HepG2 (cell line): Measurements from ENCODE around the gene PREP. TPM values are rescaled to one million over a fixed set of nuclear protein-coding genes. Genes with fewer than 3 reads are reported as not detected.

ENCODE experiments used
- ATAC-seq: fragments of 200-7000 bp; cut with Tn5 transposase; 3 replicates; pipeline ENCODE4 v1.9.1; 2020; ENCODE audit warnings: mild to moderate bottlenecking, moderate library complexity
- BruUV-seq: library from RNA; stranded (reverse); fragments of 400-500 nt; replicated peaks from 2 replicates; lab custom pipeline; 2021; lab: Mats Ljungman, UMichigan
- CTCF ChIA-PET: fragments of 300-600 bp; formaldehyde crosslinking; extraction: SDS; loops from one replicate; lab custom pipeline; 2021; ENCODE audit warnings: low total read pairs, inconsistent platforms, low intra/inter-chr PET ratio; lab: Yijun Ruan, JAX
- POLR2A ChIA-PET: fragments of 350-600 bp; sonication (Branson Sonifier 250); formaldehyde crosslinking; loops from one replicate; lab custom pipeline; 2020; ENCODE audit warnings: antibody characterized with exemption, inconsistent platforms; lab: Yijun Ruan, JAX
- DNase-seq: peaks from one replicate; pipeline ENCODE4 v3.0.0-alpha.2; 2015; ENCODE audit warnings: low spot score
- FAIRE-seq: peaks from 3 replicates; lab custom pipeline; 2011; peaks lifted over from hg19 to GRCh38; lab: Jason Lieb, UNC
- H2AFZ ChIP-seq: one replicate; pipeline ENCODE4 v1.6.1; 2011; ENCODE audit warnings: low read length, inconsistent platforms
- H3K27ac ChIP-seq: fragments of 300-600 bp; 3 replicates; pipeline ENCODE4 v1.8.0; 2011; ENCODE audit warnings: mixed run types, mild to moderate bottlenecking, mixed read lengths, low read length, inconsistent platforms; ENCODE audit not compliant: insufficient read depth; ENCODE audit errors: extremely low read length
- H3K27me3 ChIP-seq, 2 experiments: fragments of 200-600 bp in 1 of 2; 2 replicates in 1 of 2; 3 replicates in 1 of 2; pipeline versions ENCODE4 v1.6.0 to v1.8.0; 2011; ENCODE audit warnings: low read length in 2 of 2, mild to moderate bottlenecking in 2 of 2, moderate library complexity in 2 of 2, inconsistent platforms in 1 of 2; ENCODE audit not compliant: insufficient read depth in 2 of 2, control insufficient read depth in 1 of 2
- H3K36me3 ChIP-seq, 2 experiments: fragments of 200-600 bp in 1 of 2; replicated peaks in 1 of 2; 2 replicates in 1 of 2; 3 replicates in 1 of 2; pipeline versions ENCODE4 v1.5.1 to v1.8.0; 2011; ENCODE audit warnings: low read length in 2 of 2, inconsistent platforms in 1 of 2; ENCODE audit not compliant: insufficient read depth in 2 of 2, control insufficient read depth in 1 of 2
- H3K4me1 ChIP-seq: 2 replicates; pipeline ENCODE4 v1.5.1; 2012; ENCODE audit warnings: low read length, inconsistent platforms; ENCODE audit not compliant: insufficient read depth
- H3K4me2 ChIP-seq: 2 replicates; pipeline ENCODE4 v1.6.0; 2011; ENCODE audit warnings: low read depth, low read length, inconsistent platforms
- H3K4me3 ChIP-seq, 3 experiments: fragments of 200-600 bp in 1 of 3; sonication (generic), shearing (Covaris generic) in 1 of 3; replicated peaks in 1 of 3; 2 replicates each; pipeline ENCODE4 v1.5.1; 2011 to 2016; ENCODE audit warnings: low read length in 3 of 3, inconsistent platforms in 2 of 3, low read depth in 2 of 3, mild to moderate bottlenecking in 2 of 3, control low read depth in 1 of 3, mixed read lengths in 1 of 3; ENCODE audit not compliant: insufficient read depth in 1 of 3
- H3K79me2 ChIP-seq: one replicate; pipeline ENCODE4 v1.6.1; 2011; ENCODE audit warnings: low read length, inconsistent platforms; ENCODE audit not compliant: insufficient read depth
- H3K9ac ChIP-seq: 2 replicates; pipeline ENCODE4 v1.6.0; 2011; ENCODE audit warnings: mild to moderate bottlenecking, low read depth, low read length, inconsistent platforms; ENCODE audit not compliant: insufficient read depth
- H3K9me3 ChIP-seq: 2 replicates; pipeline ENCODE4 v1.5.1; 2012; ENCODE audit warnings: mild to moderate bottlenecking, low read length
- H4K20me1 ChIP-seq: 2 replicates; pipeline ENCODE4 v1.6.0; 2011; ENCODE audit warnings: inconsistent platforms, mild to moderate bottlenecking, low read length, moderate library complexity; ENCODE audit not compliant: insufficient read depth
- AGO1 ChIP-seq: fragments of 200-400 bp; formaldehyde crosslinking; IDR thresholded peaks from 2 replicates; pipeline ENCODE4 v1.6.1; 2017; ENCODE audit warnings: mild to moderate bottlenecking, low read depth, low read length, moderate library complexity; ENCODE audit not compliant: poor library complexity, severe bottlenecking
- AKAP8 ChIP-seq: sonication (generic); formaldehyde crosslinking; IDR thresholded peaks from 2 replicates; pipeline ENCODE4 v1.5.1; 2020; ENCODE audit warnings: mild to moderate bottlenecking, missing genetic modification reagents
- CEBPG ChIP-seq: IDR thresholded peaks from 2 replicates; pipeline ENCODE4 v1.6.1; 2016
- GTF3A ChIP-seq: sonication (generic); formaldehyde crosslinking; conservative IDR thresholded peaks from 2 replicates; pipeline ENCODE4 v1.4.0; 2020; ENCODE audit warnings: mild to moderate bottlenecking, missing genetic modification reagents
- MIER2 ChIP-seq: IDR thresholded peaks from 2 replicates; pipeline ENCODE4 v1.6.1; 2016; ENCODE audit warnings: missing biosample characterization, missing genetic modification reagents
- PRPF4 ChIP-seq: fragments of 200-400 bp; formaldehyde crosslinking; IDR thresholded peaks from 2 replicates; pipeline ENCODE4 v1.6.1; 2016; ENCODE audit warnings: low read length, low read depth; ENCODE audit not compliant: poor library complexity, severe bottlenecking
- XBP1 ChIP-seq: sonication (generic); formaldehyde crosslinking; IDR thresholded peaks from 2 replicates; pipeline ENCODE4 v1.5.0; 2020; ENCODE audit warnings: missing genetic modification reagents
- XRCC5 ChIP-seq: fragments of 200-400 bp; formaldehyde crosslinking; optimal IDR thresholded peaks from 2 replicates; pipeline ENCODE3; 2017; ENCODE audit warnings: mild to moderate bottlenecking, low read length
- ZBTB21 ChIP-seq: sonication (generic); formaldehyde crosslinking; IDR thresholded peaks from 2 replicates; pipeline ENCODE4 v1.4.0; 2020; ENCODE audit warnings: missing genetic modification reagents
- ZNF333 ChIP-seq: sonication (generic); formaldehyde crosslinking; IDR thresholded peaks from 2 replicates; pipeline ENCODE4 v1.4.0; 2020; ENCODE audit warnings: mild to moderate bottlenecking, missing genetic modification reagents, borderline replicate concordance
- ZNF547 ChIP-seq: sonication (generic); formaldehyde crosslinking; IDR thresholded peaks from 2 replicates; pipeline ENCODE4 v1.5.1; 2020; ENCODE audit warnings: mild to moderate bottlenecking, missing genetic modification reagents
- ZNF674 ChIP-seq: sonication (generic); formaldehyde crosslinking; IDR thresholded peaks from 2 replicates; pipeline ENCODE4 v1.5.0; 2020; ENCODE audit warnings: low read depth, mild to moderate bottlenecking, missing genetic modification reagents
- WGBS: methylation state at CpG from one replicate; pipeline ENCODE4 v1.1.6; 2017; ENCODE audit warnings: low lambda C conversion rate; 5-methylcytosine and 5-hydroxymethylcytosine counted together
- in situ Hi-C: cut with HindIII; loops from 2 replicates; pipeline ENCODE4 v1.10.0; 2017; ENCODE audit warnings: low pct_unique_long_range_greater_than_20kb; ENCODE audit not compliant: extremely low pct_ligation_motif_present
- intact Hi-C: fragments of 100-400 bp; cut with micrococcal nuclease; formaldehyde crosslinking; loops from one replicate; pipeline ENCODE4 v1.10.0; 2022; ENCODE audit not compliant: unreplicated experiment
- polyA plus RNA-seq, 8 experiments: library from polyadenylated mRNA; depleted of rRNA in 3 of 8; stranded (reverse) in 7 of 8; unstranded in 1 of 8; fragments of >200 nt; fragmentation: Illumina TruSeq in 4 of 8; extraction: Trizol in 4 of 8; gene quantifications; 2 replicates each; pipeline versions ENCODE4 v1.2.1 to v1.2.3, GENCODE V29; 2011 to 2016; ENCODE audit warnings: low read depth in 4 of 8, missing spikeins in 1 of 8, mixed read lengths in 1 of 8; ENCODE audit not compliant: insufficient read depth in 1 of 8
- total RNA-seq, 5 experiments: library from RNA; depleted of rRNA; stranded (reverse); fragments of >200 nt; fragmentation: Illumina TruSeq; extraction: Trizol; gene quantifications; 2 replicates each; pipeline ENCODE4 v1.2.3, GENCODE V29; 2016; ENCODE audit warnings: low read depth in 1 of 5
- TF ChIP-seq, protein P1 (sequence below): fragments of 450-650 bp; IDR thresholded peaks from 2 replicates; pipeline ENCODE4 v1.6.1; 2017
- TF ChIP-seq, protein P2 (sequence below): sonication (generic); formaldehyde crosslinking; IDR thresholded peaks from 2 replicates; pipeline ENCODE4; 2020; ENCODE audit warnings: missing genetic modification reagents, mild to moderate bottlenecking, borderline replicate concordance
- TF ChIP-seq, protein P3 (sequence below): sonication (generic); formaldehyde crosslinking; conservative IDR thresholded peaks from 2 replicates; pipeline ENCODE4 v1.4.0; 2020; ENCODE audit warnings: missing genetic modification reagents
- TF ChIP-seq, protein P4 (sequence below): sonication (generic); formaldehyde crosslinking; IDR thresholded peaks from 2 replicates; pipeline ENCODE4 v1.9.0; 2021; ENCODE audit warnings: missing genetic modification reagents, borderline replicate concordance

The PREP gene
- total and polyA plus RNA-seq, 2 of the 13 experiments (the other 11 are each of a cell fraction or from before 2014, with no cell fraction given), result 12.6 to 15.9 TPM

DNA sequence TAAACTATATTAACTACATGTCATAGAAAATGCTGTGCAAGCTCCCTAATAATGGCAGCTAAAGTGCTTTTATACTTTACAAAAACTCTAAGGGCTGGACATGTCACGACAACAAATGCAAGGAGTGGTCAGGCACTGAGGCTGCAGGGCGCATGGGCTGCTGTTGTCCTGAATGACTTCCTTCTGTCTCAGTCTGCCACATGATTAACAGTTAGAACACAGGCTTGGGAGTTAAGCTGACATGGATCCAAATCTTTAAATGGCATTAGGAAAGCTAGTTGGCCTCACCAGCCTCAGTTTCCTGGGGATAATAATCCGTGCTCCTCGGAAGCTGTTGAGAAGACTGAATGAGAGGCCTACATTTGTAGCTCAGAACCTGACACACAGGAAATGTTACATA lies 57.4 kb downstream of the PREP start:
- Histone ChIP-seq H3K27ac (no peak overlapping the region), H2AFZ (no peak overlapping the region), H3K36me3 (peaks cover 4 to 13% of the 10 kb centered on the region in 2 experiments; a peak in 4 of 5 replicates), H3K9me3 (no peaks in the 10 kb centered on the region), H3K79me2 (no peaks in the 10 kb centered on the region), H3K27me3 (no peaks in the 10 kb centered on the region), H3K4me3 (no peak overlapping the region), H3K4me1 (no peaks in the 10 kb centered on the region), H3K9ac (no peak overlapping the region), H4K20me1 (no peaks in the 10 kb centered on the region), H3K4me2 (no peak overlapping the region)
- ChIA-PET CTCF (no interaction called here), POLR2A (no interaction called here)
- ATAC-seq (no peak), FAIRE-seq (no peak), DNase-seq (no peak)
- intact Hi-C loops, result no loop called here
- no TSS peak for BruUV-seq
- 100% methylated on average over 4 of the region's 4 CpGs for WGBS
- in situ Hi-C loops, result no loop called here
- TF ChIP-seq MIER2 (CRISPR knock-in tag) (no peak), AKAP8 (CRISPR knock-in tag) (no peak), AGO1 (no peak), XRCC5 (no peak), ZNF333 (CRISPR knock-in tag) (no peak), ZBTB21 (no peak), CEBPG (CRISPR knock-in tag) (no peak), ZNF674 (CRISPR knock-in tag) (no peak), PRPF4 (no peak), ZNF547 (CRISPR knock-in tag) (no peak), XBP1 (CRISPR knock-in tag) (no peak), GTF3A (CRISPR knock-in tag) (no peak)
- TF ChIP-seq, protein P1, sequence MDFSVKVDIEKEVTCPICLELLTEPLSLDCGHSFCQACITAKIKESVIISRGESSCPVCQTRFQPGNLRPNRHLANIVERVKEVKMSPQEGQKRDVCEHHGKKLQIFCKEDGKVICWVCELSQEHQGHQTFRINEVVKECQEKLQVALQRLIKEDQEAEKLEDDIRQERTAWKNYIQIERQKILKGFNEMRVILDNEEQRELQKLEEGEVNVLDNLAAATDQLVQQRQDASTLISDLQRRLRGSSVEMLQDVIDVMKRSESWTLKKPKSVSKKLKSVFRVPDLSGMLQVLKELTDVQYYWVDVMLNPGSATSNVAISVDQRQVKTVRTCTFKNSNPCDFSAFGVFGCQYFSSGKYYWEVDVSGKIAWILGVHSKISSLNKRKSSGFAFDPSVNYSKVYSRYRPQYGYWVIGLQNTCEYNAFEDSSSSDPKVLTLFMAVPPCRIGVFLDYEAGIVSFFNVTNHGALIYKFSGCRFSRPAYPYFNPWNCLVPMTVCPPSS, result no peak
- TF ChIP-seq, protein P2, sequence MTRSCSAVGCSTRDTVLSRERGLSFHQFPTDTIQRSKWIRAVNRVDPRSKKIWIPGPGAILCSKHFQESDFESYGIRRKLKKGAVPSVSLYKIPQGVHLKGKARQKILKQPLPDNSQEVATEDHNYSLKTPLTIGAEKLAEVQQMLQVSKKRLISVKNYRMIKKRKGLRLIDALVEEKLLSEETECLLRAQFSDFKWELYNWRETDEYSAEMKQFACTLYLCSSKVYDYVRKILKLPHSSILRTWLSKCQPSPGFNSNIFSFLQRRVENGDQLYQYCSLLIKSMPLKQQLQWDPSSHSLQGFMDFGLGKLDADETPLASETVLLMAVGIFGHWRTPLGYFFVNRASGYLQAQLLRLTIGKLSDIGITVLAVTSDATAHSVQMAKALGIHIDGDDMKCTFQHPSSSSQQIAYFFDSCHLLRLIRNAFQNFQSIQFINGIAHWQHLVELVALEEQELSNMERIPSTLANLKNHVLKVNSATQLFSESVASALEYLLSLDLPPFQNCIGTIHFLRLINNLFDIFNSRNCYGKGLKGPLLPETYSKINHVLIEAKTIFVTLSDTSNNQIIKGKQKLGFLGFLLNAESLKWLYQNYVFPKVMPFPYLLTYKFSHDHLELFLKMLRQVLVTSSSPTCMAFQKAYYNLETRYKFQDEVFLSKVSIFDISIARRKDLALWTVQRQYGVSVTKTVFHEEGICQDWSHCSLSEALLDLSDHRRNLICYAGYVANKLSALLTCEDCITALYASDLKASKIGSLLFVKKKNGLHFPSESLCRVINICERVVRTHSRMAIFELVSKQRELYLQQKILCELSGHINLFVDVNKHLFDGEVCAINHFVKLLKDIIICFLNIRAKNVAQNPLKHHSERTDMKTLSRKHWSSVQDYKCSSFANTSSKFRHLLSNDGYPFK (CRISPR knock-in tag), result no peak
- TF ChIP-seq, protein P3, sequence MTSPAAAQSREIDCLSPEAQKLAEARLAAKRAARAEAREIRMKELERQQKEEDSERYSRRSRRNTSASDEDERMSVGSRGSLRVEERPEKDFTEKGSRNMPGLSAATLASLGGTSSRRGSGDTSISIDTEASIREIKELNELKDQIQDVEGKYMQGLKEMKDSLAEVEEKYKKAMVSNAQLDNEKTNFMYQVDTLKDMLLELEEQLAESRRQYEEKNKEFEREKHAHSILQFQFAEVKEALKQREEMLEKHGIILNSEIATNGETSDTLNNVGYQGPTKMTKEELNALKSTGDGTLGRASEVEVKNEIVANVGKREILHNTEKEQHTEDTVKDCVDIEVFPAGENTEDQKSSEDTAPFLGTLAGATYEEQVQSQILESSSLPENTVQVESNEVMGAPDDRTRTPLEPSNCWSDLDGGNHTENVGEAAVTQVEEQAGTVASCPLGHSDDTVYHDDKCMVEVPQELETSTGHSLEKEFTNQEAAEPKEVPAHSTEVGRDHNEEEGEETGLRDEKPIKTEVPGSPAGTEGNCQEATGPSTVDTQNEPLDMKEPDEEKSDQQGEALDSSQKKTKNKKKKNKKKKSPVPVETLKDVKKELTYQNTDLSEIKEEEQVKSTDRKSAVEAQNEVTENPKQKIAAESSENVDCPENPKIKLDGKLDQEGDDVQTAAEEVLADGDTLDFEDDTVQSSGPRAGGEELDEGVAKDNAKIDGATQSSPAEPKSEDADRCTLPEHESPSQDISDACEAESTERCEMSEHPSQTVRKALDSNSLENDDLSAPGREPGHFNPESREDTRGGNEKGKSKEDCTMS (CRISPR knock-in tag), result no peak
- TF ChIP-seq, protein P4, sequence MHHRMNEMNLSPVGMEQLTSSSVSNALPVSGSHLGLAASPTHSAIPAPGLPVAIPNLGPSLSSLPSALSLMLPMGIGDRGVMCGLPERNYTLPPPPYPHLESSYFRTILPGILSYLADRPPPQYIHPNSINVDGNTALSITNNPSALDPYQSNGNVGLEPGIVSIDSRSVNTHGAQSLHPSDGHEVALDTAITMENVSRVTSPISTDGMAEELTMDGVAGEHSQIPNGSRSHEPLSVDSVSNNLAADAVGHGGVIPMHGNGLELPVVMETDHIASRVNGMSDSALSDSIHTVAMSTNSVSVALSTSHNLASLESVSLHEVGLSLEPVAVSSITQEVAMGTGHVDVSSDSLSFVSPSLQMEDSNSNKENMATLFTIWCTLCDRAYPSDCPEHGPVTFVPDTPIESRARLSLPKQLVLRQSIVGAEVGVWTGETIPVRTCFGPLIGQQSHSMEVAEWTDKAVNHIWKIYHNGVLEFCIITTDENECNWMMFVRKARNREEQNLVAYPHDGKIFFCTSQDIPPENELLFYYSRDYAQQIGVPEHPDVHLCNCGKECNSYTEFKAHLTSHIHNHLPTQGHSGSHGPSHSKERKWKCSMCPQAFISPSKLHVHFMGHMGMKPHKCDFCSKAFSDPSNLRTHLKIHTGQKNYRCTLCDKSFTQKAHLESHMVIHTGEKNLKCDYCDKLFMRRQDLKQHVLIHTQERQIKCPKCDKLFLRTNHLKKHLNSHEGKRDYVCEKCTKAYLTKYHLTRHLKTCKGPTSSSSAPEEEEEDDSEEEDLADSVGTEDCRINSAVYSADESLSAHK (CRISPR knock-in tag), result no peak
